Activated CD8-positive, alpha-beta memory T cell treated with anti-CD3 and anti-CD28 coated beads for 4 hours (primary cell): ENCODE results near the gene KCNJ5.

Source experiments
- DNase-seq, 2 donors: peaks; one replicate each; pipeline ENCODE4 v3.0.0-alpha.2; 2020; ENCODE audit warnings: low read depth in 2 of 2

The KCNJ5 gene

GRCh38 chr11:128895526-128895925 lies 4.4 kb downstream of the KCNJ5 start:
- no peak for DNase-seq

GRCh38 chr11:128896356-128896755 lies 5.2 kb downstream of the KCNJ5 start:
- no peak for DNase-seq

DNA sequence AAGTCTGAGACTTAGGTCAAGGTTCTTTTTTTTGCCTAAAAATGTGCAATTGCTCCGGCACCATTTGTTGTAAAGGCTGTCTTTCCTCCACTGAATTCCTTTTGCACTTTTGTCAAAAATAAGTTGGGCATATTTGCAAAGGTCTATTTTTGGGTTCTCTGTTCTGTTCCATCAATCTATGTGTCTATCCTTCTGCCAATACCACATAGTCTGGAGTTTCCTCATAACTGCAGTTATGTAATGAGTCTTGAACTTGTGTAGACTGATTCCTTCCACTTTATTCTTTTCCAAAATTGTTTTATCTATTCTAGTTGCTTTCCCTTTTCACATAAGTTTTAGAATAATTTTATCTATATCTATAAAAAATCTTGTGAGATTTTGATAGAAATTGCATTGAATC lies 6.7 kb downstream of the KCNJ5 start:
- no peak for DNase-seq

GRCh38 chr11:128898580-128899344 lies 7.6 kb downstream of the KCNJ5 start:
- DNase-seq: no peak

GRCh38 chr11:128900468-128900867 lies 9.3 kb downstream of the KCNJ5 start:
- no peak for DNase-seq

DNA sequence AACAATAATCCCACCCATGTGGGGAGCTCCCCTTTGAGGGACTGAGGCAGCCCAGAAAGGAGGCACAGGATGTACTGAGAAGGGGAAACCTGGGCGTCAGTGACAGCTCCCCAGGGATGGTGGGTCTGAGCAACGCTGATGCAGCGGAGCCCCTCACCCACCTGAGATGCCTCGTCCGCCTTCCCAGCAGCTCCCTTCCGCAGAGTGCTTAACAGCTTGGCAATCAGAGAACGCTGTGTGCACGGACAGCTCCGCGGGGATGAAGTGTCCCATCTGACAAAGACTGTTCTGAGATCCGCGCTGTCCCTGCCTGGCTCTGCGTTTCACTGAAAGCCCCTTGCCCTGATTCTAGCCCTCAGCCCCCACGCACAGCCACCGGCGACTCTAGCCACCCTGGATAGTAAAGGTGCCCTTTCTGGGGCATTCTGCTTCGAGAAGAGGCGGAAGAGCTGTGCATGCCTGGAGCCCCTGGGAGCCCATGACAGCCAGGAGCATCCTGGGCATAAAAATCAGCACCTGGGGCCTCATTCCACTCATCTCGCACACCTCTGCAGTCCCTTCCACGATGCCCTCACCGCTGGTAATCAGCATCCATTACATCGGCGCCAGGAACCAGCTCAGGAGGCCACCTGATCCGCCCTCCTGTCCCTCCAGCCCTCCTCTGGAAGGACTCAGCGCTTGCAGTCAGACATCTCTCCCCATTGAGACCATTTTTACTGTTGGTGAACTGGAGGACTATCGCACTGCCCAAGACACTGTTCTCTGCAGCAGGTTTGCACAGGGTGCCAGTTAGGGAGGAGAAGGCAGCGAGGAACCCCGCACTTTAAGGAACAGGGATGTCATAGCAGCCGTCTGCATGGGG lies 10.7 kb downstream of the KCNJ5 start:
- no peak for DNase-seq

GRCh38 chr11:128902515-128903066 lies 11.4 kb downstream of the KCNJ5 start:
- DNase-seq: no peak

GRCh38 chr11:128903248-128904061 lies 12.3 kb downstream of the KCNJ5 start:
- no peak for DNase-seq

GRCh38 chr11:128904303-128904655 lies 13.1 kb downstream of the KCNJ5 start:
- no peak for DNase-seq

- no peak for DNase-seq
Observed at GRCh38 chr11:128904656-128905344, 13.6 kb downstream of the KCNJ5 start.

DNA sequence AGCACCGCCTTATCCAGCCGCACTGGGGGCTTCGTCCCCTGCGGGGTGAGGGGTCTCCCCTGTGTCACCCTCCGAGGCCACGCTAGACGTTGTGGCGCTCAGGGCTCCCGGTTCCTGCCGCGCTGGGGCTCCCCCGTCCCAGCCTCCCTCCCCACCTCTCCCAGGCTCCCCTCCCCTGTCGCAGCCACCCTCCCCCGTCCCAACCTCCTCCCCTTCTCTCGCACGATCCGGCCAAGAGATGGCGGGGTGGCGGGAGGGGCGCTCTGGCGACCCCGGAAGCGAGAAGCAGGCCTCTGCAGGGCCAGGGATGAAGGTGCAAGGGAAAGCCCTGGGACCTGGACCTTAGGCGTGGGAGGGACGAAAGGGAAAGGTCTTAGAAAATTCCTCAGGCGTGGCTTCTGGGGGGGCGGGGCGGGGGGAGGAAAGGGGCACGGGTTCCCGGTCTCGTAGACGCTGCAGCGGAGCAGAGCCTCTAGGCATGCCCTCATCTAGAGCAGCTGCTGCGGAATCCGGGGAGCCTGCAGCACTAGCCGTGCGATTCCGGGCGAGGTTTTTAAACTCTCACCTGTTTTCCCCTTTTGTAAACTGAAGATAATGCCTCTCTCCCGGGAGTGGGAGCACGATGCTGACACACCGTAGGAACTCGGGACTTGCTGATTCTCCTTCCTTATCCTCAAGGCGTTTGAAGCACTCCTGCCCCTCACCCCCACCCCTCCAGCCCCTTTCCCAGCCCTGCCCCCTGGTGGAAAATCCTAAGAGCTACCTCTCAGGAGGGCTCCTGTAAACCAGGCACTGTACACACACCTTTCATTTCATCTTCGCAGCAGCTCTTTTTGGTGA lies 14.4 kb downstream of the KCNJ5 start:
- no peak for DNase-seq

- no peak for DNase-seq
Observed at GRCh38 chr11:128906185-128907050, 15.3 kb downstream of the KCNJ5 start.

GRCh38 chr11:128907585-128907984 lies 16.4 kb downstream of the KCNJ5 start:
- no peak for DNase-seq

- no peak for DNase-seq
Observed at GRCh38 chr11:128908391-128909246, 17.5 kb downstream of the KCNJ5 start.

- DNase-seq: no peak
Observed at GRCh38 chr11:128909438-128910125, 18.4 kb downstream of the KCNJ5 start.

GRCh38 chr11:128910576-128910975 lies 19.4 kb downstream of the KCNJ5 start:
- no peak for DNase-seq

DNA sequence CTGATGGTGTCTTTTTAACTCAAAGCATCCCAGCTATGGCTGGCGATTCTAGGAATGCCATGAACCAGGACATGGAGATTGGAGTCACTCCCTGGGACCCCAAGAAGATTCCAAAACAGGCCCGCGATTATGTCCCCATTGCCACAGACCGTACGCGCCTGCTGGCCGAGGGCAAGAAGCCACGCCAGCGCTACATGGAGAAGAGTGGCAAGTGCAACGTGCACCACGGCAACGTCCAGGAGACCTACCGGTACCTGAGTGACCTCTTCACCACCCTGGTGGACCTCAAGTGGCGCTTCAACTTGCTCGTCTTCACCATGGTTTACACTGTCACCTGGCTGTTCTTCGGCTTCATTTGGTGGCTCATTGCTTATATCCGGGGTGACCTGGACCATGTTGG lies 20.1 kb downstream of the KCNJ5 start:
- DNase-seq: no peak

GRCh38 chr11:128911701-128912100 lies 20.5 kb downstream of the KCNJ5 start:
- no peak for DNase-seq
